Measurements from ENCODE around the gene MTMR3.

DNA sequence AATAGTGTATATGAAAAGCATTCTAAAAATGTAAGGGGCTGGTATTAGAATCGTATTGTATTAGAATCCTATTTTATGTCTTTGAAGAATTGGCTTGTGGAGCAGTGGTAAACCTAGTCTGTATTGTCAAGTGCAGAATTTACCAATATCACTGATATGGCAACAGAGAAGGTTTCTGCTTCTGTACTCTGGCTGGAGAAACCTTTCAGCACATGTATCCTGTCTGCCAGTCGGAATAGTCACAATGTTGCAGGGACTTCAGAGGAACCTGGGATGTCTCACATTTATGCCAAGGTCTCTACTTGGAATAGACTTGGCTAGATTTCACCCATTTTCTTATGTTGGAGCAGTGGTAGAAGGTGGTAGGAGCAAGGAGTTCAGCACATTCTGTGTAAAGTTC is 4.4 kb downstream of the MTMR3 start:
- TF ChIP-seq POLR2A (IDR thresholded peaks at IDR 0.05; ENCODE audit: low read depth) = no peak
- TF ChIP-seq, protein P1, sequence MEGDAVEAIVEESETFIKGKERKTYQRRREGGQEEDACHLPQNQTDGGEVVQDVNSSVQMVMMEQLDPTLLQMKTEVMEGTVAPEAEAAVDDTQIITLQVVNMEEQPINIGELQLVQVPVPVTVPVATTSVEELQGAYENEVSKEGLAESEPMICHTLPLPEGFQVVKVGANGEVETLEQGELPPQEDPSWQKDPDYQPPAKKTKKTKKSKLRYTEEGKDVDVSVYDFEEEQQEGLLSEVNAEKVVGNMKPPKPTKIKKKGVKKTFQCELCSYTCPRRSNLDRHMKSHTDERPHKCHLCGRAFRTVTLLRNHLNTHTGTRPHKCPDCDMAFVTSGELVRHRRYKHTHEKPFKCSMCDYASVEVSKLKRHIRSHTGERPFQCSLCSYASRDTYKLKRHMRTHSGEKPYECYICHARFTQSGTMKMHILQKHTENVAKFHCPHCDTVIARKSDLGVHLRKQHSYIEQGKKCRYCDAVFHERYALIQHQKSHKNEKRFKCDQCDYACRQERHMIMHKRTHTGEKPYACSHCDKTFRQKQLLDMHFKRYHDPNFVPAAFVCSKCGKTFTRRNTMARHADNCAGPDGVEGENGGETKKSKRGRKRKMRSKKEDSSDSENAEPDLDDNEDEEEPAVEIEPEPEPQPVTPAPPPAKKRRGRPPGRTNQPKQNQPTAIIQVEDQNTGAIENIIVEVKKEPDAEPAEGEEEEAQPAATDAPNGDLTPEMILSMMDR (IDR thresholded peaks at IDR 0.05) = no peak
- TF ChIP-seq EP300 (IDR thresholded peaks at IDR 0.05) = no peak
- TF ChIP-seq POLR2AphosphoS5 (IDR thresholded peaks at IDR 0.05) = no peak

All from esophagus muscularis mucosa (tissue), 4 donors.